ENCODE measurements around the gene RBM33.

DNA sequence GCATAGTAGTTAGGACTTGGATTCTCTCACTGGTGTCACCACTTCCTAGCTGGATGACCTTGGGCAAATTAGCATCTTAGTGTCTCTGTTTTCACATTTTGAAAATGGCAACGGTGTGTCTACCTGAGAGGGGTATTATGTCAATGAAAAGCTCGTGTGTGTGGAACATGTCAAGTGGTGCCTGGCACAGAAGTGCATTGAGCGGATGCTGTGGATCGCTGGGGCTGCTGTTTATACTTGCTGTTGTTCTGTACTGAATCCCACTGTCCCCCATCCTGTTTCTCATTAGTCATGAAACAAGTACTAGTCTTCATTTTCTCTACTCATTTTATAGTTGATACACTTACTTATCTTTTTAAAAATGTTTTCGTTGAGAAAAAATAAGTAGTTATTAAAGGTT is 26.1 kb downstream of the RBM33 start:
- TF ChIP-seq, protein P1, sequence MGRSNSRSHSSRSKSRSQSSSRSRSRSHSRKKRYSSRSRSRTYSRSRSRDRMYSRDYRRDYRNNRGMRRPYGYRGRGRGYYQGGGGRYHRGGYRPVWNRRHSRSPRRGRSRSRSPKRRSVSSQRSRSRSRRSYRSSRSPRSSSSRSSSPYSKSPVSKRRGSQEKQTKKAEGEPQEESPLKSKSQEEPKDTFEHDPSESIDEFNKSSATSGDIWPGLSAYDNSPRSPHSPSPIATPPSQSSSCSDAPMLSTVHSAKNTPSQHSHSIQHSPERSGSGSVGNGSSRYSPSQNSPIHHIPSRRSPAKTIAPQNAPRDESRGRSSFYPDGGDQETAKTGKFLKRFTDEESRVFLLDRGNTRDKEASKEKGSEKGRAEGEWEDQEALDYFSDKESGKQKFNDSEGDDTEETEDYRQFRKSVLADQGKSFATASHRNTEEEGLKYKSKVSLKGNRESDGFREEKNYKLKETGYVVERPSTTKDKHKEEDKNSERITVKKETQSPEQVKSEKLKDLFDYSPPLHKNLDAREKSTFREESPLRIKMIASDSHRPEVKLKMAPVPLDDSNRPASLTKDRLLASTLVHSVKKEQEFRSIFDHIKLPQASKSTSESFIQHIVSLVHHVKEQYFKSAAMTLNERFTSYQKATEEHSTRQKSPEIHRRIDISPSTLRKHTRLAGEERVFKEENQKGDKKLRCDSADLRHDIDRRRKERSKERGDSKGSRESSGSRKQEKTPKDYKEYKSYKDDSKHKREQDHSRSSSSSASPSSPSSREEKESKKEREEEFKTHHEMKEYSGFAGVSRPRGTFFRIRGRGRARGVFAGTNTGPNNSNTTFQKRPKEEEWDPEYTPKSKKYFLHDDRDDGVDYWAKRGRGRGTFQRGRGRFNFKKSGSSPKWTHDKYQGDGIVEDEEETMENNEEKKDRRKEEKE (IDR thresholded peaks at IDR 0.05), result no peak
- TF ChIP-seq NRF1 (conservative IDR thresholded peaks at IDR 0.05; ENCODE audit: low read depth, low read length) (no peak), PAX8 (IDR thresholded peaks at IDR 0.05) (no peak), ZSCAN29 (IDR thresholded peaks at IDR 0.05) (no peak), POLR2AphosphoS5 (IDR thresholded peaks at IDR 0.05; ENCODE audit: low read length) (no peak), ZNF24 (IDR thresholded peaks at IDR 0.05) (no peak), EZH2 (IDR thresholded peaks at IDR 0.05; ENCODE audit: borderline replicate concordance, control insufficient read depth, low read depth, low read length) (no peak), IKZF1 (conservative IDR thresholded peaks at IDR 0.05) (no peak), TCF3 (IDR thresholded peaks at IDR 0.05; ENCODE audit: borderline replicate concordance, insufficient read depth, low read depth, low read length) (no peak), CEBPB (IDR thresholded peaks at IDR 0.05; ENCODE audit: borderline replicate concordance in 1 of 2, low read depth in 2 of 2, low read length in 2 of 2) (no peak), POLR2A (IDR thresholded peaks at IDR 0.05; ENCODE audit: low read depth, low read length) (no peak)
- TF ChIP-seq, protein P2, sequence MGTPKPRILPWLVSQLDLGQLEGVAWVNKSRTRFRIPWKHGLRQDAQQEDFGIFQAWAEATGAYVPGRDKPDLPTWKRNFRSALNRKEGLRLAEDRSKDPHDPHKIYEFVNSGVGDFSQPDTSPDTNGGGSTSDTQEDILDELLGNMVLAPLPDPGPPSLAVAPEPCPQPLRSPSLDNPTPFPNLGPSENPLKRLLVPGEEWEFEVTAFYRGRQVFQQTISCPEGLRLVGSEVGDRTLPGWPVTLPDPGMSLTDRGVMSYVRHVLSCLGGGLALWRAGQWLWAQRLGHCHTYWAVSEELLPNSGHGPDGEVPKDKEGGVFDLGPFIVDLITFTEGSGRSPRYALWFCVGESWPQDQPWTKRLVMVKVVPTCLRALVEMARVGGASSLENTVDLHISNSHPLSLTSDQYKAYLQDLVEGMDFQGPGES (IDR thresholded peaks at IDR 0.05), result no peak
- TF ChIP-seq, protein P3, sequence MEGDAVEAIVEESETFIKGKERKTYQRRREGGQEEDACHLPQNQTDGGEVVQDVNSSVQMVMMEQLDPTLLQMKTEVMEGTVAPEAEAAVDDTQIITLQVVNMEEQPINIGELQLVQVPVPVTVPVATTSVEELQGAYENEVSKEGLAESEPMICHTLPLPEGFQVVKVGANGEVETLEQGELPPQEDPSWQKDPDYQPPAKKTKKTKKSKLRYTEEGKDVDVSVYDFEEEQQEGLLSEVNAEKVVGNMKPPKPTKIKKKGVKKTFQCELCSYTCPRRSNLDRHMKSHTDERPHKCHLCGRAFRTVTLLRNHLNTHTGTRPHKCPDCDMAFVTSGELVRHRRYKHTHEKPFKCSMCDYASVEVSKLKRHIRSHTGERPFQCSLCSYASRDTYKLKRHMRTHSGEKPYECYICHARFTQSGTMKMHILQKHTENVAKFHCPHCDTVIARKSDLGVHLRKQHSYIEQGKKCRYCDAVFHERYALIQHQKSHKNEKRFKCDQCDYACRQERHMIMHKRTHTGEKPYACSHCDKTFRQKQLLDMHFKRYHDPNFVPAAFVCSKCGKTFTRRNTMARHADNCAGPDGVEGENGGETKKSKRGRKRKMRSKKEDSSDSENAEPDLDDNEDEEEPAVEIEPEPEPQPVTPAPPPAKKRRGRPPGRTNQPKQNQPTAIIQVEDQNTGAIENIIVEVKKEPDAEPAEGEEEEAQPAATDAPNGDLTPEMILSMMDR (IDR thresholded peaks at IDR 0.05 in 2 of 3, conservative IDR thresholded peaks at IDR 0.05 in 1 of 3; ENCODE audit: control insufficient read depth in 2 of 3, extremely low read depth in 1 of 3, insufficient read depth in 1 of 3, low read depth in 3 of 3, low read length in 3 of 3), result no peak
- TF ChIP-seq, protein P4, sequence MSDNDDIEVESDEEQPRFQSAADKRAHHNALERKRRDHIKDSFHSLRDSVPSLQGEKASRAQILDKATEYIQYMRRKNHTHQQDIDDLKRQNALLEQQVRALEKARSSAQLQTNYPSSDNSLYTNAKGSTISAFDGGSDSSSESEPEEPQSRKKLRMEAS (IDR thresholded peaks at IDR 0.05; ENCODE audit: low read depth, low read length), result no peak
